LNCaP clone FGC (cell line): ENCODE measurements around the gene TRPM3.

Experiments
- DNase-seq: peaks from one replicate; pipeline ENCODE4 v3.0.0-alpha.2; 2011; ENCODE audit warnings: low read depth
- H3K4me3 ChIP-seq: 2 replicates; pipeline ENCODE4 v1.5.1; 2011; ENCODE audit warnings: mild to moderate bottlenecking, low read depth, low read length, control low read depth
- TF ChIP-seq, protein P1 (sequence below): IDR thresholded peaks from 2 replicates; pipeline ENCODE4 v1.5.1; 2012; ENCODE audit warnings: mild to moderate bottlenecking; ENCODE audit not compliant: control insufficient read depth, insufficient read depth; ENCODE audit errors: extremely low read depth

TRPM3 gene

DNA sequence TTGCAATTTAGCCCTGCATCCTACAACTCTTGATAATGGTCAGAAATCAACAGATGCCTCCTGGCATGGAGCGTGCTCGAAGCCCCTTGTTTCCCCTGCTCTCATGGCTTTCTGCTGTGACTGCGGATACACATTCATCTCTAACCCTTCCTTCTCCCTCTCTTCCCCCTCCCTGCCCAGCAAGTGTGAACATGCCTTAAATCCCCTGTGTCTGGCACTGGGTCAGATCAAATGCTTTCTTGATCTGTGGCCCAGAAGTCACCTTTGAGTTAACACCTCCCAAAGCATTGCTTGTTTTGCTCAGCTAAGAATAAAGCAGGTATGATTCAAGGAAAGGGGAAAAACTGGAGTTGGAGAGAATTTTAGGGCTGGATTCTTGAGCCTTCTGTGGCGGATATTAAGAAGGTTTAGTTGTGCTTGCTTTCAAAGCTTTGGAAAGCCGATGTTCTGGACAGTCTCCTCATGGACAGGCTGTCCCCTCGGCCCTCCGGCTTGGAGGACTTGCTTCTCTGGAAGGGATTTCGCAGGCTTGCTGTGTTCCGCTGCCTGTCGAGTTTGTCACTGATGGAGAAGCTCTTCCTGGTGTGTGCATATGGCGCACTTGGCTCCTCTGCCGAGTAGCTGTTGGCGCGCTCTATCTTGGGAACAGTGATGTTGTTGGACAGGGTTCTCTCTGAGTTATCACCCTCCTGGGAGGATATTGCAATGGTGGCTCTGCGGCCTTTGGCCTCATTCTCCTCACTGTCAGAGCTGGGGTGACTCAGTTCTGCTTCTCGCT, 585.7 kb downstream of the TRPM3 start:
- DNase-seq = no peak
- no peak overlapping the region for H3K4me3 ChIP-seq
- TF ChIP-seq, protein P1, sequence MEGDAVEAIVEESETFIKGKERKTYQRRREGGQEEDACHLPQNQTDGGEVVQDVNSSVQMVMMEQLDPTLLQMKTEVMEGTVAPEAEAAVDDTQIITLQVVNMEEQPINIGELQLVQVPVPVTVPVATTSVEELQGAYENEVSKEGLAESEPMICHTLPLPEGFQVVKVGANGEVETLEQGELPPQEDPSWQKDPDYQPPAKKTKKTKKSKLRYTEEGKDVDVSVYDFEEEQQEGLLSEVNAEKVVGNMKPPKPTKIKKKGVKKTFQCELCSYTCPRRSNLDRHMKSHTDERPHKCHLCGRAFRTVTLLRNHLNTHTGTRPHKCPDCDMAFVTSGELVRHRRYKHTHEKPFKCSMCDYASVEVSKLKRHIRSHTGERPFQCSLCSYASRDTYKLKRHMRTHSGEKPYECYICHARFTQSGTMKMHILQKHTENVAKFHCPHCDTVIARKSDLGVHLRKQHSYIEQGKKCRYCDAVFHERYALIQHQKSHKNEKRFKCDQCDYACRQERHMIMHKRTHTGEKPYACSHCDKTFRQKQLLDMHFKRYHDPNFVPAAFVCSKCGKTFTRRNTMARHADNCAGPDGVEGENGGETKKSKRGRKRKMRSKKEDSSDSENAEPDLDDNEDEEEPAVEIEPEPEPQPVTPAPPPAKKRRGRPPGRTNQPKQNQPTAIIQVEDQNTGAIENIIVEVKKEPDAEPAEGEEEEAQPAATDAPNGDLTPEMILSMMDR = no peak

DNA sequence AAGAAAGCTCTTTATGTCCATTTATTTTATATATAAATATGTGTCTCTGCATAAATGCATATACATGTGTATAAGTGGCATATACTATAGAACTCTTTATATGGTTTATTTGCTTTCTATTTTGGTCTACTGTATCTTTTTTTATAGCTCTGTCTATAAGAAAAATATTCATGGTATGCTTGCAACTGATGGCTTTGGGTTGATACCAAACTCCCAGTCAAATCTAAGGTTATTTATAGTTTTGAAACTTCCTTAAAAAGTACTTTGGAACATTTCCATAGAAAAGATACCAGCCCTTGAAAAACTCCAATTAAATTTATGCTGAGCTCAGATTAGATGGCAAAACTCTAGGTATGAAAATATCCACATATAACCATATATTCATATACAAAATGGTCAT, 587.0 kb downstream of the TRPM3 start:
- TF ChIP-seq, protein P1 = no peak
- H3K4me3 ChIP-seq = no peak overlapping the region
- DNase-seq = no peak

DNA sequence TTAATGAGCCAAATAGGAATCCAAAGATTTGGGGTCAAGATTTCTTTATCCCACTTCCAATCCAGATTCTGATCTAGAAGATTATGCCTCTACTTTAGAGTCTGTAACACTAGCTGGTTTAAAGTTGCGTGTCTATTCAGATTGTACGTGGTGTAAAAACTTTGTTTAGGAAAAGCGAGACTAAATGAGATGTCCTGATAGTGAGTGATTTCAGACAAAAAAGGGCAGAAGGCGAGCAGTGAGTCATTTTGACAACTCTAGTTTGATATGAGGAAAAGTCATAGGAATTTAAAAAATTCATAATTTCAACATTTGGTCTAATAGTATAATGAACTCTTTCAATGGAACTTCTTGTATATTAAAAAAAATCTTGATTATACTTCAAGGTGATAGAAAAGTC, 587.4 kb downstream of the TRPM3 start:
- H3K4me3 ChIP-seq = no peak overlapping the region
- TF ChIP-seq, protein P1 = no peak
- DNase-seq = no peak

DNA sequence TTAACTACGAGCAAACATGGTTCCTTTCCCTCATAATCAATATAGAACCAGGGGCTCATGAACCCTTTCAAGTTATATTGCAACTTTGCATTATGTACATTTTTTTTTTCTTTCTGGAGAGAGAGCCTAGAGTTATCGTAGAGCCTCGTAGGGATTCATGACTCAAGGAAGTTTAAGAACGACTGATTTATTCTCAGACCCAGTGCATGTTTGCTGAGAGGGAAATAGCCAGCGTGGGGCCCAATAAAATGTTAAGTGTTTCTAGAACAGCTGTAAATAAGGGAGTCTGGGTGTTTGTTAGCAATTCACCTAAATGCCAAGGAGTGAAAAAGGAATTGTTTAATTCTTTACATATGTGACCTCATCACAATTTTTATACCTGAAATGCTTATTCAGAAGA, 587.9 kb downstream of the TRPM3 start:
- peak; percentile 31 for DNase-seq
- no peak overlapping the region for H3K4me3 ChIP-seq
- TF ChIP-seq, protein P1 = no peak

DNA sequence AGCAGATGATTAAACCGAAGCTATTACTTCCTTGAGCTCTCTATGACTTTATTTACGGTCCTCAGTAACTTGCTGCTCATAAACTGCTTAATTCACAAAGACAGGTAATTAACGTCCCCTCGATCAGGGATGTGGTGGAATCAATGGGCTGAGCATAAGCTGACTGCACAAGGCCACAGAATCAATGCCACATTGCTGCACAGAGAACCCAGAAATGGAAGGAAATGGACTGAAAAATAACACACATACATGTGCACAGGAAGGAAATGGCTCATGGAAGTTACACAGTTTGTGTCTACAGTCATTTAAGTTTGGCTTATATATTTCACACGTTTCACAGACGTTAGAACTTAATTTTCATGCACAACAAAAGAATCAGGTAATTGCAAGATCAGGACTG, 588.7 kb downstream of the TRPM3 start:
- H3K4me3 ChIP-seq = no peak overlapping the region
- TF ChIP-seq, protein P1 = no peak
- DNase-seq = no peak

- H3K4me3 ChIP-seq = no peak overlapping the region
- DNase-seq = no peak
- TF ChIP-seq, protein P1 = no peak
Observed at GRCh38 chr9:70531311-70531710, 590.1 kb downstream of the TRPM3 start.

GRCh38 chr9:70530716-70531115, 590.7 kb downstream of the TRPM3 start:
- no peak for DNase-seq

More at GRCh38 chr9:70530716-70531115, 590.7 kb downstream of the TRPM3 start:
- no peak overlapping the region for H3K4me3 ChIP-seq
- TF ChIP-seq, protein P1 = no peak
